Cardiac septum (tissue), 1 donor: Measurements from ENCODE around the gene RPLP2. TPM values are rescaled to one million over a fixed set of nuclear protein-coding genes. Genes with fewer than 3 reads are reported as not detected.

Source experiments
- DNase-seq: peaks from one replicate; pipeline ENCODE4 v3.0.0-alpha.2; 2020; ENCODE audit warnings: low spot score
- intact Hi-C: fragments of 100-400 bp; cut with DNase I; formaldehyde crosslinking; loops from one replicate; pipeline ENCODE4 v1.14.0; 2022
- total RNA-seq: library from RNA; stranded (reverse); fragmentation: NEBNext Ultra II Directional; extraction: Animal tissue kit (Norgen Biotek cat#: 25700); gene quantifications from one replicate; pipeline ENCODE4 v1.2.1, GENCODE V29; 2021
- donor health status: DM: no; HTN: no; CAD: no.

Gene RPLP2
- total RNA-seq, 1 donor from 2014 or later = 781 TPM

DNA sequence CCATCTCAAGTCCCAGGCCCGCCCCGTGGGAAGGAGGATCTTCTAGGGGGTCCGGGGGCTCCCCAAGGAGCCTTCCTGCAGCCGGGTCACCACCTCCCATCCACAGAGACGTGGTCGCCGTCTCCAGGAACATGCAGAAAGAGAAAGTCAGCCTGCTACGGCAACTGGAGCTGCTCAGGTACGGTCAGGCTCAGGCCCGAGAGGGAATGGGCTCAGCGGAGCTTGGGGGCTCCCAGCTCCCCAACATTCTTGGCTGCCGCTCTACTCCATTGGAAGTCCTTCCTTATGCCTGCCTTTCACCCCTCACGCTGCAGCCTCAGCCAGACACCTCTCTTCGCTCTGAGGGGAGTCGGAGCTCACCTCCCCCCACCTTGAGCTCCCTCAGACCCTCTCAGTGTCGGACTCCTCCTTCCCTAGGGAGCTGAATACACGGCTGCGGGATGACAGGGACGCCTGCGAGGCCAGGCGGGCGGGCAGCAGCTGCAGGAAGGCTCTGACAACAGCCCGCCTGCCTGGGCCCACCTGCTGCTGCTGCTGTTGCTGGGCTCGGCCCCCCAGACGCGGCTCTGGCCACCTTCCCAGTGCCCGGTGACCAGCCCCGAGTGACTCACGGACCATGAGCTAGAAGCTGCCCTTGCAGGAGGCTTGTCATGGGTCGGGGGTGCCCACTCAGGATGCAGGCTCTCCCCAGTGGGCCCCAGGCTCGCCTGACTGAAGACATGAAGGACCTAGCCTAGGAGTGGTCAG is 21.5 kb downstream of the RPLP2 start:
- no peak for DNase-seq
- intact Hi-C loops = no loop called here

DNA sequence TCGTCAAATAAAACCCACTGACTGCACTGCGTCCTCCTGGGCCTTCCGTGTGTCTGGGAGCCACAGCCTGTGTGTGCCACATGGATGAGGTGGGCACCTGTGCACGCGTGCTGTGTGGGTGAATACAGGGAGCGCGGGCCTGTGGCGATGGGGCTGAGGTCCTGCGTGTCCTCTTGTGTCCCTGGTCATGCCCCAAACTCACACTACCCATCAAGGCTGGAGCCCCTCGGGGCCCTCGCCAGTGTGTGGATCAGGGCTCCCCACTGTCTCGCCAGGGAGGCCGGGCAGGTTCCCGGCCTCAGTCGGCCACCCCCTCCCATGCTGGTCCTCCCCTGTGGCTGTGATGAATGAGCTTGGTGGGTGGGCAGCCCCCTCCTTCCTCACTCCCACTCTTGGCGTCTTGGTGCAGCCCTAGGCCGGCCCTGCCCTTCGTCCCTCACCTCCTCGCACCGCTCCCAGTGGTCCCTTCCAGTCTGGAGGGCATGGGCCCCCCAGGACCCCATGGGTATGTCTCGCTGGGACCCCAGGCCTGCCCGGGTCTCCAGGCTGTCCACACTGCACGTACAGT is 22.3 kb downstream of the RPLP2 start:
- no peak for DNase-seq
- intact Hi-C loops = no loop called here

DNA sequence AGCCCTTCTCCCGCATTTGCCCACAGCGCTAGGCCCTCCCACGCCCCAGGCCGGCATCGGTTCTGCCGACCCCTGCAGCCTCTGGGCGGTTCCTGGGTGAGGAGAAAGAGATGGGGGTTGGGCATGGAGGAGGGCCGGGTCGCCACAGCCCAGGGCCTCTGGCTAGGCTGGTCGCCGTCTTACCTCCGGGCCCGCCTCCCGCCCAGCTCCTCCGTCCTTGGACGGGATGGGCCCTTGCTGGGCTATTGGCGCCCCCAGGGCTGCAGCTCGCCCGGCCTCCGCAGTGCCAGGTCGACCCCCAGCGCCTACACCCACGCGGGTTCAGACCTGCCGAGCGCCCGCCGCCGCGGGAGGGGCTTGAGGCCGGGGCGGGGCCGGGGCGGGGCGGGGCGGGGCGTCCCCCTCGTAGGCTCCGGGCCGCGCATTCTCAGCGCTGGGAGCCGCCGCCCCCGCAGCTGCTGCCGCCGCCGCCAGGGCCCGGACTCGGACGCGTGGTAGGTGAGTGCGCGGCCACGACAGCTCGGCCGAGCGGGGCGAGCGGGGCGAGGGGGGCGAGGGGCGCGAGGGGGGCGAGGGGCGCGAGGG is 22.9 kb downstream of the RPLP2 start, which contains the start of gene CD151:
Gene CD151 (plus strand): TSS at position 424 of the 585 bp plus-strand sequence. CDS start 3,118 bp downstream, outside the sequence.
- peak; percentile 81 for DNase-seq
- intact Hi-C loops = no loop called here

DNA sequence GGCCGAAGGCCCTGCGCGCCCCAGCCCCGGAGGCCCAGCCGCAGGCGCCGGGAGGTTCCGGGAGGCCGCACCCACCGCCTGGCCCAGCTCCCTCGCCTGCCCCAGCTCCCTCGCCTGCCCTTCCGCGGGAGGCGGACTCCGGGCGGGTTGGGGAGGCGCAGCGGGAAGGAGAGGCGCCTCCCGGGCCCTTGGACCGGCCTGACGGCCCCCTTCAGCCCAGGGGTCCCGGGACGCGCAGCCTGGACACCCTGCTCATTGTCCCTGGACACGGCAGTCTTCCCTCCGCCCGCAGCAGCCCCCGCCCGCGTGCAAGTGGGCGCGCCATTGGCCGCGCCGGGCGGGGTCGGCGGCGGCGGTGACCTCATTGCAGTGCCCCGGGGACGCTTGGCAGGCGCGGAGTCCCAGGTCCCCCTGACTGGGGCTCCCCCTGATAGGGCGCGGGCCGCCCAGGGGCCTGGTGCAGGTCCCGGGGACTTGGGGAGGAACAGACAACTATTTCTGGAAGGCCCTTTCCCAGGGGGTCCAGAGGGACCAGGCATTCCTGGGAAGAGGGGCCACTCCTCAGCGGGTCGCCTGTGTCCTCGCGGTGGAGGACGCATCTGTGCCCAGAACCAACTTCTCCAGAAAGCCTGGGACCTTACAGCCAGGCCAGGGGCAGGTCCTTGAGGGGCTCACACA is 23.5 kb downstream of the RPLP2 start:
- peak; percentile 85 for DNase-seq
- intact Hi-C loops = no loop called here

DNA sequence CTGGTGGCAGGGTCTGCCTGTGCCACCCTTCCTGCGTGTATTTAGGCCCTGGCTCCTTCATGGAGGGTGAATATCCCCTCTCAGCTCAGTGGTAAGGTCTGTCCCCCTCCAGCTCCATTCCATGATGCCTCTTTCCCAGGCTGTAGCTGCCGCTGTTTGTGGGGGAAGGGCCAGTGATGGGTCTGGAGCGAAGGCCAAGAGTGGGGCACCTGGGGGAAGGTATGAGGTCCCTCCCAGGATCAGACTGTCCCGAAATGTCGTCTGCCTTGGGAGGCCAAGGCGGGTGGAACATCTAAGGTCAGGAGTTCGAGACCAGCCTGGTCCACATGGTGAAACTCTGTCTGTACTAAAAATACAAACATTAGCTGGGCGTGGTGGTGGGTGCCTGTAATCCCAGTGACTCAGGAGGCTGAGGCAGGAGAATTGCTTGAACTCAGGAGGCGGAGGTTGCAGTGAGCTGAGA is 24.1 kb downstream of the RPLP2 start:
- intact Hi-C loops = no loop called here
- DNase-seq = no peak

DNA sequence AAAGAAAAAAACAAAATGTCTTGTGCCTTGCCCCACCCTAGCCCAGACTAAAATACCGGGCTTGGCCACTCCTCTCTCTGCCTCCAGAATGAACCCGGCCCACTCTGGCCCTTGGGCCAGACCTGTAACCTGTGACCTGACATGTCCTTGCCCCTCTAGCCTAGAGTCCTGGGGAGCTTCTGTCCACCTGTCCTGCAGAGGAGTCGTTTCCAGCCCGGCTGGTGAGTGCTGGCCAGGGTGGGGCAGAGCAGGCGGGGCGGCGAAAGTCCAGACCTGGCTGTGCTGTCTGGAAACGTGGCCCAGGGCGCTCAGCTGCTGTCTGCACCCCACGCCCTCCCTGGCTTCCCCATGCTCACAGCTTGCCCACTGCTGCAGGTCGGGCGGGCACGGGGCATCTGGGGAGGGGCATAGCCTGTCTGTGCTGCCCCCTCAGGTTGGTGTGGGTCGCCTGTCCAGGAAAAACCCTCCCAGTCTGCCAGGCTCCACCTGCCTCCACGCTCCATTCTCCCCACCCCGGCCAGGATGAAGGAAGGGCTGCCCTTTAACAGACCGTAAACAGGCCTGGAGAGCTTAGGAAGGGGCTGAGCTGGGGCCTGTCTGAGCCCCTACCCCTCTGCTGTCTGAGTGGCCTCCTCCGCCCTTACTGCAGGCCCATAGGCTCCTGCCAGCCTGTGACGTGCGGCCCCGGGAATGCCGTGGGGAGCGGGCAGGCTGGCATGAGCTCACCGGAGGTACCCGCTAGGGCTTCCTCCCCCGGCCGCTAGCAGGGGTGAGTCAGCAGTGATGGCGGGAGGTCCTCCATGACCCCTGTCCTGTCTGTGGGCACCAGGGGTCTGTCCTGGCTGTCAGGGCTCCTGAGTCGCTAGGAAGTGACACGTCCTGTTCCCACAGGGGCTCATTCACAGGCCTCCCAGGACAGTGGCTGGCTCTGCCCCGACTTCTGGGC is 24.9 kb downstream of the RPLP2 start:
- intact Hi-C loops = no loop called here
- peak; percentile 91 for DNase-seq

DNA sequence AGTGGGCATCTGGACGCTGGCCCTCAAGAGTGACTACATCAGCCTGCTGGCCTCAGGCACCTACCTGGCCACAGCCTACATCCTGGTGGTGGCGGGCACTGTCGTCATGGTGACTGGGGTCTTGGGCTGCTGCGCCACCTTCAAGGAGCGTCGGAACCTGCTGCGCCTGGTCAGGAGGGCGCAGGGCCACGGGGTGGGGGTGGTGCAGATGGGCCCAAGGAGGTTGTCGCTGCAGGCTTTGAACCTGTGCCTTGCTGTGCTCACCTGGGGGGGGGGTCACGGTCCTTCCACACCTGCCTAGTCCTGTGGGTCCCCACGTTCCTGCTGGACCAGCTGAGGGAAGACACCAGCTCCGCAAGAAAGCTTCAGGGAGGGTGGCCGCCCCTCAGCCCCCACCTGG is 26.5 kb downstream of the RPLP2 start:
- intact Hi-C loops = no loop called here
- DNase-seq = no peak

DNA sequence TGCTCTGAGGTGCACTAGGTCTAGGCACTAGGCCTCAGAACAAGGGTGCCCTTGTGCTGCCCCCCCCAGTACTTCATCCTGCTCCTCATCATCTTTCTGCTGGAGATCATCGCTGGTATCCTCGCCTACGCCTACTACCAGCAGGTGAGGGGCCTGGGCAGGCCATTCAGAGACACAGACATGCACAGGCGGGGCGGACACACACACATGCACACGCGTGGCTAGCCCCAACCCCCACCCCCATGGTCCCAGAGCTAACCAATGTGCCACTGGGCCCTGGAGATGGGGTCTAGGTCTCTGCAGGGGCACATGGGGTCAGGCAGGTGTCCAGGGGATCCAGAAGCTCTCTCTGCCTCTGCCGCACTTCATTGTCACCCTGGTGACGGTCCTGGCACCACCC is 26.9 kb downstream of the RPLP2 start:
- intact Hi-C loops = no loop called here
- no peak for DNase-seq

DNA sequence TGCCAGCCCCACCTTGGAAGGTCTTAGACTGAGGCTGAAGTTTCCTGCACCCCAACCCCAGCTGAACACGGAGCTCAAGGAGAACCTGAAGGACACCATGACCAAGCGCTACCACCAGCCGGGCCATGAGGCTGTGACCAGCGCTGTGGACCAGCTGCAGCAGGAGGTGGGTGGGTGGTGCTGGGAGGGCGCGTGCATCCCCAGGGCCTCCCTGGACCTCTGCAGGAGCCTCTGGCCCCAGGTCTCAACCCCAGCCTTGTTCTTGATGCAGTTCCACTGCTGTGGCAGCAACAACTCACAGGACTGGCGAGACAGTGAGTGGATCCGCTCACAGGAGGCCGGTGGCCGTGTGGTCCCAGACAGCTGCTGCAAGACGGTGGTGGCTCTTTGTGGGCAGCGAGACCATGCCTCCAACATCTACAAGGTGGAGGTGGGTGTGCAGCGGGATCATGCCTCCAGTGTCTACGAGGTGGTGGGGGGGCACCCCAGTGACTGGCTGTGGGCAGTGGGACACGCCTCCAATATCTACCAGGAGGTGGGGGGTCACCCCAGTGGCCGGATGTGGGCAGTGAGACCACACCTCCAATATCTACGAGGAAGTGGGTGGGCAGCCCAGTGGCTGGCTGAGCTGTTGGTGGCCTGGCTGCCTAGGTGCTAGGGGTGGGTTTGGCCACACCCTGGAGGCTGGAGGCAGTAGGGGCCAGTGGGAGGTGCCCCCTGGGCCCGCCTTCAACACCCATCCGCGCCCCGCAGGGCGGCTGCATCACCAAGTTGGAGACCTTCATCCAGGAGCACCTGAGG is 27.6 kb downstream of the RPLP2 start:
- no peak for DNase-seq
- intact Hi-C loops = no loop called here

DNA sequence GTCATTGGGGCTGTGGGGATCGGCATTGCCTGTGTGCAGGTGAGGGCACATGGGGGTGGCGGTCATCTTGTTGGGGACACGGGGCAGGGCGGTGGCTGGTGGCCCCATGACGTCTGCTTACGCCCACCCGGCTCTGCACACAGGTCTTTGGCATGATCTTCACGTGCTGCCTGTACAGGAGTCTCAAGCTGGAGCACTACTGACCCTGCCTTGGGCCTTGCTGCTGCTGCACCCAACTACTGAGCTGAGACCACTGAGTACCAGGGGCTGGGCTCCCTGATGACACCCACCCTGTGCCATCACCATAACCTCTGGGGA is 28.2 kb downstream of the RPLP2 start:
- DNase-seq = no peak
- intact Hi-C loops = no loop called here

DNA sequence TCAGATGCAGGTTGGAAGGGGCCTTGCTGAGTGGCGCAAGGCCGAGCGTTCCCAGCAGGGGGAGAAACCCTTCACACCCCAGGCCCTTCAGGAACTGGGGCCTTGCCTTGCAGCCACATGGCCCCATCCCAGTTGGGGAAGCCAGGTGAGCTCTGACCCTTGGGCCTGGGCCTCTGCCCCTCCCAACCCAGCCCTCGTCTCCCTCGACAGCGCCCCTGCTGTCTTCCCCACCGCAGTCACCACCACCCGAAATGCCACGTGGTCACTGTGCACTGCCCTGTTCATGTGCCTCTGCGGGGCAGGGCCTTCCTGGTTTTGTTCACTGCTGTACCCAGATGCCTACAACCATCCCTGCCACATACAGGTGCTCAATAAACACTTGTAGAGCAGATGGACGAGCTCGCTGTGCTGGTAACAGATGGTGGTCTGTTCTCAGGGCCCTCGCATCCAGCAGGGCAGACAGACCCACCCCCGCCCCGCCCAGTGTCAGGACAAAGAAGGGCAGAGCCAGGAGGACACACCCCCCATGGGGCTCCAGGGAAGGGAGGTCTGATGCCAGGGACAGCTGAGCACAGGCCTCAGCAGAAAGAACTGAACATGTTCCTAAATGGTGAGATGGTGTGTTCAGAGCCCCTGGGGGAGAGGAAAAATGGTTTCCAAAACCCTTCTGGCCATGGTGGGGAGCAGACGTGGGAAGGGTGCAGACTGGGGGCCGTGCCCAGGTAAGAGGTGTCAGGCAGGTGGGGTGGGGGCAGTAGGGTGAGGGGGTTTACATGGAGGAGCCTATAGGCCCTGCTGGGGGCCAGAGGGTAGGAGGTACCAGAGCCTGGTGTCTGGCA is 28.9 kb downstream of the RPLP2 start:
- DNase-seq = no peak
- intact Hi-C loops = no loop called here

DNA sequence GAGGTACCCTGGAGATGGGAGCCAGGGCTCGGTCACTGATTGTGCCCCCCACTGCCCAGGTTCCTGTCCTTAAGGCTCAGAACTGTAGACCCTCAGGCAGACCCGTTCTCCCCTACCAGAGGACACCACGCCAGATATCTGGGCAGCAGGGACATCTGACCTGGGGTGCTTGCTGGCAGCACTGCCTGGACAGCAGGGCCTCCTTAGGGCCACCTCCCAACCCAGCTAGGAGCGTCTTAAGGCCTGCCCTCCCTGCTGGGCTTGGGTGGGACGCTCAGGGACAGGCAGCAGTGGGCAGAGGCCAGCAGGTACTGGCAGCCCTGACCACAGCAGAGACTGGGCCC is 29.5 kb downstream of the RPLP2 start:
- intact Hi-C loops = no loop called here
- DNase-seq = no peak

DNA sequence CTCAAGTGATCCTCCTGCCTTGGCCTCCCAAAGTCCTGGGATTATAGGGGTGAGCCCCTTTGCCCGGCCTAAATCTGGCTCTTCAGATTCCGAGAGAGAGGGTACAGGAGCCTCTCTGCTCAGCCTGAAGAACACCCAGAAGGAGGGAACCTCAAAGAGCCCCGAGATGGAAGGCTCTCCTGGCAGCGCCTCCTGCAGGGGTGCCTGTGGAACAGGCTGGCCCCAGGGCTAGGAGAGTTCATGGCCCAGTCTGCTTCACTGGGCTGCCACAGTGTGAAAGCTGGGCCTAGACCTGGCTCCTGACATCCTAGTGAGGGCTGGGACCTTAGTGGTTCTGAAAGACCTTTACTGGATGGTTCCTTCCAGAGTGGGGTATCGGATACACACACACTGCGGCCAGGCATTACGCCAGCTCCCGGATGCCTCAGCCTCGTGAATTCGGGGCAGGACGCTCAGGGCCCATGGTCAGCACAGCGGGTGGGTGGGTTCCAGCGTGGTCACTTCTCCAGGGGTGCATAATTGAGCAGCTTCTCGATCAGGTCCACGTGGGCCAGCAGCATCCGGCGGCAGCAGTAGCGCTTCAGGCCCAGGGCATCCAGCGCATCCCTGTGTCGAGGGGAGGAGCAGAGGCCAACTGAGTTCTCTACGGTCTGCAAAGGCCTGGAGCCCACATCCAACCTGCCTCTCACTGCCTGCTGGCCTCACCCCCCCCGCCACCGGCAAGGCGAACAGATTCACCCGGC is 30.3 kb downstream of the RPLP2 start:
- intact Hi-C loops = loop anchor here (5.0 kb wide), 1 partner anchor 33 kb away; the partner anchor contains the start of genes PIDD1 and RPLP2
- no peak for DNase-seq

DNA sequence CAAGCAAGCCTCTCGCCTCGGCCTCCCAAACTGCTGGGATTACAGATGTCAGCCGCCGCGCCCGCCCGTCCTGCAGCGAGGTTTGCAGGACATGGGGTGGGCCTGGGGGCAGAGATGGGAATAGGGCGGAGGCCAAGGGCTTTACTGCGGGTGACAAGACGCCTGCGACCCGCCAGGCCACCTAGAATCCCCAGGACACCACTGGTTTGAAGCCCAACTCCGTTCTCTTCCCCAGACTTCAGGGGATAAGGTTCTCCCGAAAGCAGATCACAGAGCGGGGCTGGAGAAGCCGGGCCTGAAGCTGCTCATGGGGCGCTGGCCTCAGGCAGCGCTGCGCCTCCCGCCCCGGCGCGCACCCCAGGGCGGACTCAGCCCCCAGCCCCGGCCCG is 32.2 kb downstream of the RPLP2 start:
- intact Hi-C loops = loop anchor here (5.0 kb wide), 1 partner anchor 35 kb away; the partner anchor contains the start of genes PIDD1 and RPLP2
- no peak for DNase-seq

DNA sequence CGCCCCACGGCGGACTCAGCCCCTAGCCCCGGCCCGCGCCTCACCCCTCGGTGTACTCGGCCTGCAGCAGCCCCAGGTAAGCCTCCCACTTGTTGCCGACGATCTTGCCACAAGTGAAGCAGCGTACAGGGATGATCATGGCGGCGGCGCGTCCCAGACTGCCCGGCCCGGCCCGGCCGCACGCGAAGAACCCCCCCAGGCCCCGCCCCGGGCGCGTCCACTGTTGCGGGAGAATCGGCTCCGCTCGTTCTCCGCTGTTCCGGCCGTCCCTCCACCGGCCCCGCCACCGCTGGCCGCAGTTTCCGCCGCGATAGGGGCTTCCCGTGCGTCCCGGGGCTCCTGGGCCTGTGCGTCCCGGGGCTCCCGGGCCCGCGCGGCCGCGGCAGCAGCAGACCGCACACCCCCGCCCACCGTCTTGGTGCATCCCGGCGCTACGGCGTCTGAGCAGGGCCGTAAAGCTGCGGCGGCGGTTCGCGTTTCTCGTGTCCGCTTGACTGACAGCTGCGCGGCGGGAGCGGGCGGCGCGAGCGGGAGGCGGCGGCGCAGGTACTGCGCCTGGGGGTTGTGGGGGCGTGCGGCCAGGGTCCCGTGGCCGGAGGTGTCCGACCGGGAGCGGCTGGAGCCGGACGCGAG is 32.7 kb downstream of the RPLP2 start, which contains the start of the genes POLR2L and TSPAN4:
Gene POLR2L (minus strand): TSS at position 160 of the 633 bp plus-strand sequence. CDS start 21 bp downstream, at position 139.
Gene TSPAN4 (plus strand): TSS at position 483 of the 633 bp plus-strand sequence. CDS start 7,453 bp downstream, outside the sequence.
- intact Hi-C loops = loop anchor here (5.0 kb wide), 1 partner anchor 35 kb away; the partner anchor contains the start of genes PIDD1 and RPLP2
- DNase-seq = peak; percentile 95

DNA sequence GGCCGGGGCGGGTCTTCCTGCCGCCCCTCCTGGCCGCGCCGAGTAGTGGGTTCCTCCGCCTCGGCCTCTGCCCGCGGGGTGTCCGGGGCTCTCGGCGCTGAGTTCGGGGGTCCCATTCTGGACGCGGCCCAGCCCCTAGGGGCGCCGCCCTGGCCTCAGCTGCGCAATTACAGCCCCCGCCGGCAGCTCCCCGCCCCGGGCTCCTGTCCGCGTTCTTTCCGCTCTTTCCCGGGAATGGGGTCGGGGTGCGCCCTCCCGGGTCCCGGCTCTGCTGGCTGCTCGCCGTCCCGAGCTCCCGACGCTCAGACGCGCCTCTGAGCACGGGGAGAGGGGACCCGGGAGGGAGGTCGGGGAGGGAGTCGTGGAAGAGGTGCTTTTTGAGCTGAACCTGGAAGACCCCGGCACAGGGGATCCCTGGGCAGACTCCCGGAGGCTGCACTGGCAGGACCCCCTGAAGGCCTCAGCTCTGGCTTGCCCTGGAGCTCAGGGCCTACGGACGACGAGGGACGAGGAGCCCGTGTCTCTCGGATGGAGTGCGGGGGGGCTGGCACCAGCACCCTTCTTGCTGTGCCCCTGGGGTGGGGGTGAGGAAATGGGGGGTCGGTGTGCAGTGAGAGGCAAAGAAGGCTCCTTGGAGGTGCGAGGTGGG is 33.4 kb downstream of the RPLP2 start:
- intact Hi-C loops = loop anchor here (5.0 kb wide), 1 partner anchor 36 kb away; the partner anchor contains the start of genes PIDD1 and RPLP2
- DNase-seq = no peak
